Amniotic stem cell (primary cell): Measurements from ENCODE around the gene COPS6.

ENCODE experiments used
- DNase-seq: peaks from one replicate; lab custom pipeline; 2025; lab: John Stamatoyannopoulos, UW

Gene COPS6

DNA sequence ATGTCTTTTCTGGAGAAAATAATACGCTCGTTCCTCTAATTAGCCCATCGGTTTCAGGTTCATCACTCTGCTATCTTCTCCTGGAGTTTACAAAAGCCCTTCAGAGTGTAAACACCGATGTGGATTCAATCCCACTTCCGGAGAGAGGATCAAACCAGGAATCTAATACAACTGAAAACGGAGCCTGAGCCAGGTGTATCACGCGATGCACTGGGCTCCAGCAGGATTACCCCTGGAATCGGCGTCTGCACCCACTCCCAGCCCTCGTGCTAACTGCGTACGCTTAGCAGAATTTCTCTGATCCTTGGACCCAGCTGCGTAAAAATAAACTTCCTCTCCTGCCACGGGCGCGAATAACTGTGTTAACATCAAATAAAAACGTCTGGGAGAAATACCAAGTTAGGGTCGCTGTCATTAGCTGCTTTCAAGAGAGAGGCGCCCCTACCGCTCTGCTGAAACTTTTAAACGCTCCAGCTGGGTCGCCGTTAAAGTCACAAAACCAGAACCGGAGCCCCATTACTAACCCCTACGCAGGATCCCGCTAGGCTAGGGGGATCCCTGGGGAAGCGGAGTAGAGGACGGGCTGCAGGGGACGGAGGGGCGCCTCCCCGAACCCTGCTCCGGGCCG, 7.7 kb upstream of the COPS6 start:
- no peak for DNase-seq

DNA sequence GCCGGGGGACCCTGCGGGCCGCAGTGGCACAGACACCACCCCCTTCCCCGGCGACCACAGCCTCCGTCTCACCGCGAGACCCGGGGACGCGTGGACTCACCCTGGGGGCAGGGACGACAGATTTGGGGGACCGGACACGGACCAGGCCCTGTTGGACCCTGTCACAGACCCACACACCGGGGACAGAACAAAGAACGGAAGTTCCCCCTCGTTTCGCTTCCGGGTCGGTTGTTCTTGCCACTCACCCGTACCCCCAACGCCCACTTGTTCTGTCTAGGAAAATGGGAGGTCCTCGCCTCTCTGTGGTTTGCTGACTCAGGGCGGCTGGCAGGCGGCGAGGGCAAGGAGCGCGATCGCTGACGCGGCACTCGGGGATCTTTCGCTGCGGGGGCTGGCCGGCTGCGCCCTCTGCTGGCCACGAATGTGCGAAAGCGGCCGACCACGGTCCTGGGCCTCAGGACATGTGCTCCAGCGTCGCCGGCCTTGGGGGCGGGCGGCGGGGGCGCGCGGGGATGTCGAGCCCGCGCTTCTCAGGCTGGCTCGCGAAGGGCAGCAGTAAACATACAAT, 7.2 kb upstream of the COPS6 start, which contains the start of gene ZNF3:
Gene ZNF3, minus strand, starts transcription at position 189 of the 568 bp plus-strand sequence. CDS start 4,366 bp downstream, outside the sequence.
- peak; percentile 98 for DNase-seq

DNA sequence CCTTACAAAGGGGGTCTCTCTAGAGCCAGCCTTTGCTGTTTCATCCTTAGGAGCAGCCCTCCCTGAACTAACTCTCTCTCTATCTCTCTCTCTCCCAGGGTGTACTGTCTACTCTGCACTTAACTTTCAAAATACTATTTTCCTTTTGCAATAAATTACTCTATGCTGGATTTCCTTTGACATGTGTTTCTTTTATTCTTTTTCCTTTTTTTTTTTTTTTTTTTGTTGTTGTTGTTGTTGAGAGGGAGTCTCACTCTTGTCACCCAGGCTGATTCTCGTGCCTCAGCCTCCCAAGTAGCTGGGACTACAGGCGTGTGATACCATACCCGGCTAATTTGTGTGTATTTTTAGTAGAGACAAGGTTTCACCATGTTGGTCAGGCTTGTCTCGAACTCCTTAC, 5.8 kb upstream of the COPS6 start:
- DNase-seq = no peak

DNA sequence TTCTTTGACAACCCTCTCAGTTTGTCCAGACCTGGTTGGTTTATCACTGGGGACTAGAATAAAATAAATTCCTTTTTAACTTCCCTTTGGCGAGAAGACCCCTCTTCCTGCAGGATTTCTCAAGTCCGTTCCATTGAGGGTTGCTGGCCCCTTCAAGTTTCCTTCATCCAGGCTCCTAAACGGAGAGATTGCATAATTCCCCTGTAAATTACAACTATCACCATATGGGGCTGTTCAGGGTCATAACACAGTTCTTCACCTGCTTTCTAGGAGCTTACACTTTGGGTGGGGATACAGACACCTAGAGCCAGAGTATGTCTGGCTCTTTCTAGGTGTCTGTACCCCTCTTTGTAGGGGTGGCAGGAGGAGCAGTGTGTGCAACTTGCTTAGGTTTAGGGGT, 3.3 kb upstream of the COPS6 start:
- DNase-seq = no peak

DNA sequence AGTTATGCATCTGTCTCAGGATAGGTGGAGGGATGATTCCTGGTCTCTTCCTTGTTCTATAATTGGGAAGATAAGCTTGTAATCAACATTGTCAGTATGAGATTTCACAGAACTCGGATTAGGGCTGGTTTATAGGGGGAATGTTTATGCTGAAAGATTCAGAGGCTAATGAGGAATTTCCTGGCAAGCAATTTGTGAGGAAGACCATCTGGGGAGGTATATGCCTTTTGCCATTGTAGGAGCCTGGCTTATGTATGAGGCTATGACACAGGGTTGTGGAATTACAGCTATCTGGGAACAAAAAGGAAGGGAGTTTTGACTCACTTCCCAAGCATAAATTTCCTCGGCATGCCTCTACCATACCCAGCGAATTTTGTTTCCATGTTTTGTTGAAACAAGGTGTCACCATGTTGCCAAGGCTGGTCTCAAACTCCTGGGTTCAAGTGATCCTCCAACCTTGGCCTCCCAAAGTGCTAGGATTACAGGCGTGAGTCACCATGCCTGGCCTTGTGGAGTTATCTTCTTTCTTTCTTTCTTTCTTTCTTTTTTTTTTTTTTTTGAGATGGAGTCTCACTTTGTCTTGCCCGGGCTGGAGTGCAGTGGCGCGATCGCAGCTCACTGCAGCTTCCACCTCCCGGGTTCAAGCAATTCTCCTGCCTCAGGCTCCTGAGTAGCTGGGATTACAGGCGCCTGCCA, 1.6 kb upstream of the COPS6 start:
- peak; percentile 80 for DNase-seq

DNA sequence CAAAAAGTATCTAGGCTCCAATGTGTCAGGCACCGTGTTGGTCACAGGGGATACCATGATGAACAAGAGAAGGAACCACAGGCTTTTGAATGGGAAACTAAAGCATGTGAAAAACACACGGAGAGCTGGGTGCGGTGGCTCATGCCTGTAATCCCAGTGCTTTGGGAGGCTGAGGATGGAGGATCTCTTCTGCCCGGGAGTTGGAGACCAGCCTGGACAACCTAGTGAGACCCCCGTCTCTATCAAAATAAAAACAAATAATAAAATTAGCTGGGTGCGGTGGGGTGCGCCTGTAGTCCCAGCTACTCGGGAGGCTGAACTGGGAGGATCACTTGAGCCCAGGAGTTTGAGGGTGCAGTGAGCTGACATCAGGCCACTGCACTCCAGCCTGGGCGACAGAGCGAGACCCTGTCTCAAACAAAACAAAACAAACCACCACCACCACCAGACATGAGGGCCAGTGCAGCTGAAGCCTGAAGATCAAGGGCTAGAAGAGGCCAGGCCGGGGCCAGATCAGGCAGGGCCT, 611 bp upstream of the COPS6 start:
- DNase-seq = no peak

DNA sequence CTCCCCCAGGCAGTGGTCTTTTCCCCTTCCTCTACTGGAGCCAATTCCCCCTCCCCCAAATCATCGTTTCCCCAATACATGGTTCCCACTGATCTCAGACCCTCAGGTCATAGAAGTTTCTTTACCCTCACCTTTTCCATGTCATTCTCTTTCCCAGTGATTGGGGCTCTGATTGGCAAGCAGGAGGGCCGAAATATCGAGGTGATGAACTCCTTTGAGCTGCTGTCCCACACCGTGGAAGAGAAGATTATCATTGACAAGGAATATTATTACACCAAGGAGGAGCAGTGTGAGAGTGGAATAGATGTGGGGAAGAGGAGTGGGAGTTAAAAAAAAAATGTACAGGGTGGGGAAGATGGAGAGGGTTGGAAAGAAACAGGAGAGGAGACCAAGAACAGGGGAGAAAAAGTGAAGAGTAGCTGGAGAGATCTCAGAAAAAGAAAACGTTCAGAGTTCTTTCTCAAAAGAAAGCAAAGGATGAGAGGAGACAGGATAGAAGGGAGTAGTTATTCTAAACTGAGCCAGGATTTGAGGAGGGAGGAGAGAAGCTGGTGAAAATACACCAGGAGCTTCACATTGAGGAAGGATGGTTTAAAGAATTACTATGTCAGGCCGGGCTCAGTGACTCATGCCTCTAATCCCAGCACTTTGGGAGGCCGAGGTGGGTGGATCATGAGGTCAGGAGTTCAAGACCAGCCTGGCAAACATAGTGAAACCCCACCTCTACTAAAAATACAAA, 858 bp downstream of the COPS6 start:
- no peak for DNase-seq

DNA sequence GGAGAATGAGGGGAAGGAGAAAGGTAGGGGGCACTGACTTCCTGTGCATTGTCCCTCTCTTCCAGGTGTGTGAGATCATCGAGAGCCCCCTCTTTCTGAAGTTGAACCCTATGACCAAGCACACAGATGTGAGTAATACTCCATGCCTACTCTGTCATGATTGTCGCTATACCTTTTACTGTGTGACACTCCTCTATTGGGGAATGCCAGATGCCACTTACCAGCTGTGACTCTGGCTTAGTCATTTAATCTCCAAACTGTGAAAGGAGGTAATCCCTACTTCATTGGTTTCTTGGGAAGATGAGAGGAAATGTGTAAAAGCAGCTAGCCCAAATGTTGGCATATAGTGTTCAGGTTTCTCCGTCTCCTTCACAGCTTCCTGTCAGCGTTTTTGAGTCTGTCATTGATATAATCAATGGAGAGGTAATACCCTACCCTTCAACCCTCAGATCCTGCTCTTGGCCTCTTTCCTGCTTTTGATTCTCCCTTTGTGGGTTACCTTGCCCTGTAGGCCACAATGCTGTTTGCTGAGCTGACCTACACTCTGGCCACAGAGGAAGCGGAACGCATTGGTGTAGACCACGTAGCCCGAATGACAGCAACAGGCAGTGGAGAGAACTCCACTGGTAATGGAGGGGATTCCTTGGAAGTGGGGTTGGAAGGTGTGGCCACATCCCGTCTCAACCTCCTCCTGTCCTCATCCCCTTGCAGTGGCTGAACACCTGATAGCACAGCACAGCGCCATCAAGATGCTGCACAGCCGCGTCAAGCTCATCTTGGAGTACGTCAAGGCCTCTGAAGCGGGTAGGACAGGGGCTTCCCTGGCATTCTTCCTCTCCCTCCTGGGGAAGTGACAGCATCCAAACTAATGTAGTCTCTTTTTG, 2.0 kb downstream of the COPS6 start:
- DNase-seq = no peak

DNA sequence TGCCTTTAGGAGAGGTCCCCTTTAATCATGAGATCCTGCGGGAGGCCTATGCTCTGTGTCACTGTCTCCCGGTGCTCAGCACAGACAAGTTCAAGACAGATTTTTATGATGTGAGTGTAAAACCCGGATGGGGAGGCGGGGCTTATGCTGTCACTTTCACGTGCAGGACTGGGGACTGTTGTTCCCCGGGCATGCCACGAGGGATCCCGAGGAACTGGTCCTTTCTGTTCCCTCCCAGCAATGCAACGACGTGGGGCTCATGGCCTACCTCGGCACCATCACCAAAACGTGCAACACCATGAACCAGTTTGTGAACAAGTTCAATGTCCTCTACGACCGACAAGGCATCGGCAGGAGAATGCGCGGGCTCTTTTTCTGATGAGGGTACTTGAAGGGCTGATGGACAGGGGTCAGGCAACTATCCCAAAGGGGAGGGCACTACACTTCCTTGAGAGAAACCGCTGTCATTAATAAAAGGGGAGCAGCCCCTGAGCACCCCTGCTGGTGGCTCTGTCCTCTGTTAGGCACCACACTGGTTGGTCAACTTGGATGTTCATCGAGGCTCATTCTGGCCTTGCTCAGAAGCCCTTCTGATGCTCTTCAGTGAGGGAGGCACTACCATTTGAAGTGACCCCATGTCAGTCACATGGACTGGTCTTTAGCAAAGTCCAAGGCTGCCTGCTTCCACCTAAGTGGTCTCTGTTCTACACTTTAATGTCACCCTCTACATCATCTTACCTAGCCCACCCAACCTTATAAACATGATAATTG, 2.8 kb downstream of the COPS6 start:
- DNase-seq = no peak

DNA sequence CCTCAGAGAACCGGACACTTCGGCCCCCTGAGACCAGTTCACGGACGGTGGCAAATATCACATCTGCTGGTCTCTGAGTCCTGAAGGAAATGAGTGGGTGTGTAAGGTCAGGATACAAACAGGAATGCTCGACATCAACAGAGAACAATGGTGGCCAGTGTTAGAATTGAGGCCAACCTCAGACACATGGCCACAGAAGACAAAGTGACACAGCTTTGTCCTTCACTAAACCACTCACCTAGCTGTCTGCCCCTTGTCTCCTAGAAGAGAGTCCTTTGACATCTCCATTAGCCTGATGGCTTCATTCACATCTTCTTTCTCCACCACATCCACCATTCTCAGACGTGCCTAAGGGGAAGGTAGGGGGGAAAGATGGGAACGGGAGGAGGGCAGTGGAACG, 4.3 kb downstream of the COPS6 start:
- DNase-seq = no peak

DNA sequence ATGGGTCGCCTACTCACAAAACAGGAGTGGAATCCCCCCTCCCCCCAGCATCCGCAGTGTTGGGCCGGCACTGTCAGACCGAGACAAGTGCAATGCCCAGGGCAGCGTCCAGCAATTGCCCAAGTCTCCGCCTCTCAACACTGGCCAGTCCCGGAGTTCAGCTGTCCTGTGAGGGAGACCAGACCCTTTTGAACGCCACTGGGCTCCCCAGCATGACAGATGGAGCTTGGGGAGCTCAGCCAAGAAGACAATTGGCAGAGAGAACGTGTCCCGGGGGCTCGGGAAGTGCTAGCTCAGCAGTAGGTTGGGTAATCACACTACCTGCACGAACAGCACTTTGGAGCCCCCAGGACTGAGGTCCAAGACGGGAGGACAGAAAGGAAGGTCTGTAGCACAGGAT, 4.7 kb downstream of the COPS6 start:
- DNase-seq = no peak

DNA sequence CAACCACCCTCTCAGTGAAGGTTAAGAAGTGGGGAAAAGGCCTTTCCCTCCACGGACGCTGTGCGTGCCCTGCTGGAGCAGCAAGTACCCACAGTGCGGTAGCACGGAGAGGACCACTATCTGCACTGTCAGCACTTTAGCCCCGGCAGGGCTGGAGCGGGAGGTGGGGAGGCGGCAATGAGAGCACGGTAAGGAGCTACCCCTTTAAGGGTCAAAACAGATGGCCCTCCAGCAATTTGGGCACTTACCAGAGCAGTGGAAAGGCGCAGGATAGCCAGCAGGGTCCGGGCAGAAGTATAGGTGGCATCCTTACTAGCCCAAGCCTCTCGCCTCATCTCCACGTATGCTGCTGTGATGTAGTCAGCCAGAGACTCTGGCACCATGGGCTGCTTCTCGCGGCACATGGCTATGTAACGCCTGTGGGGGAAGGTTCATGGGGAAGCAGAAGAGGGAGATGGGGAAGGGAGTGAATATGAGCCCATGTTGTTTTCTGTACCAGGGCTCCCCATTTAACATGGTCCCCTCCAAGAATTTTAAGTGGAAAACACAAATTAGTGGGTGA, 5.2 kb downstream of the COPS6 start:
- no peak for DNase-seq

DNA sequence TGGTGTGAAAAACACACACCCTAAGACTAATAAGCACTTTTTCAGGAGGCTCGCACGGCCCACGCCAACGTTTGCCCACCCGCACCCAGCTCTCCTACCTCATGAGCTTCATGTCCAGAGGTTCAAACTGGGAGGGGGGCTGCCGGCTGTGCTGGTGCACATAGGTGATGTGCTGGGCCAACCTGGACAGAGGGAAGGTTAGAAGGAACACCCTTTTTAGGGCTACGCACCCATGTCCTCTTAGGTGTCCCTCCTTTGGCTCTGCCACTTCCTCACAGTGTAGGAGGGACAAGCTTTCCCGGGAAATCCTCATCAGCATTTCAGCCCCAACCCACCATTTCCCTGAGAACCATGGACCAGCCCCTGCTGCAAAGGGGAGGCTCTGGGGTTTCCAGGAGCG, 6.5 kb downstream of the COPS6 start:
- no peak for DNase-seq

DNA sequence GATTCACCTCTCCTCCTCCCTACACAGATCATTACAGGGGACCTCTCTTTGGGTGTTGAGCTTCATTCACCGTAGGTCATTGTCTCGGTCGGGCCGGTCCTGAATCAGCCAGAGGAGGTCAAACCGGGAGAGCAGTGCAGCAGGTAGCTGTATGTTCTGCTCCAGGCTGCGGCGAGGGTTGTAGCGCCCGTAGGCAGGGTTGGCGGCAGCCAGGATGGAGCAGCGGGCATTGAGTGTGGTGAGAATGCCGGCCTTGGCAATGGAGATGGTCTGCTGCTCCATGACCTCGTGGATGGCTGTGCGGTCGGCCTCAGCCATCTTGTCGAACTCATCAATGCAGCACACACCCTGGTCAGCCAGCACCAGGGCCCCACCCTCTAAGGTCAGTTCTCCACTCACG, 6.9 kb downstream of the COPS6 start:
- no peak for DNase-seq

DNA sequence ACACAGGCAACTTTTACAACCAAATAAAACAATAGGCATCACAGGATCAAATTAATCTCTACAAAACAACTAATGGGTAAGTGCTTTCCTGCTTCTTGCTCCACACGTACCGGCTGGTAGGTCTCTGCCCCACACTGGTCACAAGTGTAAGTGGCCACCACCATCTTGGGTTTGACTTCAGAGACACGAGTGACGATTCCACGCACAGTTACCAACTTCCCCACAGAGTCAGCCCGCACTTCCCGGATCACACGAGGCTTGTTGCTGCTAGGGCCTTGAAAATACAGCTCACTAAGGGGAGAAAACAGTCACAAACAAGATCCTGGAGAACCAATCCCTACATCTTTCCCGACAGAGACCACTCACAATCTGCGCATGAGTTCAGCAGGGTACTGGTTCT, 10.1 kb downstream of the COPS6 start:
- no peak for DNase-seq

DNA sequence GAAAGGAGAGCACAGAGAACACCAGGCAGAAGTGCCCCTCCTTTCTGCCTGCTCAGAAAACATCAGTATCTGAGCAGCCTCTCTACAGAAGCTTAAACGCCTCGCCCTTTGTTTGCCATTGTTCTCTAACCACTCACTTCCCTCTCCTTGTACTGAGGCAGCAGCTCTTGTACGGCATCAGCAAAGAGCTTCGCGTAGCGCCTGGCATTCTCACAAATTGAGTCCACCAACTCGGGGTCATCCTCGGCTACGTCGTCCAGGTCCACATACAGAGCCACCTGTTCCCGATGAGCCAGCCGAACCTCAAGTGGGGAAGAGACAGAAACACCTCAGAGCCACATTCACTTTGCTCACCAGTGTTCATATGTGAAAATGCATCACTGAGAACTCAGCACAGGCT, 10.7 kb downstream of the COPS6 start:
- DNase-seq = no peak

DNA sequence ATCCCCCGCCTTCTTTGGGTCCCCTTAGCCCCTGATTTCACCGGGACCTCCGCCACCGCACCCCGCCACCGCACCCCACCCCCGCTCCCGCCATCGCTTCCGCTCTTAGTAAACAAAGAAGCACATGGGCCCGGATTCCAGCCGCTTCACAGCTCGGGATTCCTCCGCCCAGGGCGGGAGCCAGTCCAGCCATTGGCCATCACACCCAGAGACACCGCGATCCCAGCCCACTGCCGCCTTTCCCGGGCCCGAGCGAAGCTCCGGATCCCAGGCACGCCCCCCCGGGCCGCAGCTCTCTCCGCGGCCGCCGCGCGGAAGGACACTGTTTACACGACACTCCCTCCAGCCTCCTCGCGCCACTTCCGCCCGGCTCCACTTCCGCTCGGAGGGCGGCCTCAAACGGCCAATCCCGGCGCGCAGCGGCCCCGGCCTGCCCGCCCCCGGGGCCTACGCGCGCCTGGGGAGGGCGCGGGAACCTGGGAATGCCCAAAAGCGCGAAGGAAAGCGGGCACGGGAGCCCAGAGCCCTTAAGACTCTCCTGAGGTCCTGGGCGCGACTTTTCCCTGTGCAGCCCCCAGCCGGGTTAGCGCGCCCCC, 11.7 kb downstream of the COPS6 start:
- DNase-seq = peak; percentile 97

DNA sequence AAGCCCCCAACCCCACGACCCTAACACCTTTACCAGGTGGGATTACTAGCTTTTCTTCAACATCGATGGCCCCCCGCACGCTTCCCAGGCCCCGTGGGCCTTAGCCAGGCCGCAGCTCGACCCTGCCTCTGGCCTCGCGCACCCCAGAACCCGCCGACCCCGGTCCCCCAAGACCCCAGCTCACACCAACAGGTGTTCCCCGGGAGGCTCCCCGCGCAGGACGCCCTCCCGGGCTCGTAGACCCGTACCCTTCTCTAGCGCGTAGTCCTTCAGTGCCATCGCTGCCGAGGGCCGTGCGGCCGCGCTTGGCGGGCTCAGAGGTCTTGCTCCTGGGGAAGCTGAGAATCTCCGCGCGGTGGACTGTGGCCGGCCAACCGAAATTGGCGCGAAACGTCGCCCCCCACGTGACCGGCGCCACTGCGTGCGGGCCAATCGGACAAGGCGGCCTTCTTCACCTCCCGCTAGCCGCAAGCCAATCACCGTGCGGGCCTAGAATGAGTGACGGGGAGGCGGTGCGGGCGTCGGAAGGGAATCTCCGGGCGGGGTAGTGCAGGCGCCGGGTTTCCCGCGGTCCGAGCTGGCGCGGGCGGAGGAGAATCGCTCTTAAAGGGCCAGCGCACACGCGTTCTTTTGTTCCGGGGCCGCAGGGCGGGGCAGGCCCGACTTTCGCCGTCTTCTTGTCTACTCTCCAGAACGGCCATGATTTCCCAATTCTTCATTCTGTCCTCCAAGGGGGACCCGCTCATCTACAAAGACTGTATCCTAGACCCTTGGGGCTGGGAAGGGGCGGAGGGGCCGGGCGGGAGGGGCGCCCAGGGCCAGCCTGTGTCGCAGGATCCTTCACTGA, 12.5 kb downstream of the COPS6 start, which contains the start of the genes AP4M1 and MCM7:
Gene AP4M1, plus strand, starts transcription at position 628 of the 847 bp plus-strand sequence. Its CDS starts 72 bp downstream, at position 700.
Gene MCM7, minus strand, starts transcription at position 382 of the 847 bp plus-strand sequence. Its CDS starts 103 bp downstream, at position 279.
- DNase-seq = peak; percentile 97
